ENCODE data around the gene TMEM179.

TMEM179 gene

GRCh38 chr14:104555430-104556255, 48.9 kb downstream of the TMEM179 start:
- DNase-seq (ENCODE audit: low read depth) = no peak

GRCh38 chr14:104554608-104555429, 49.8 kb downstream of the TMEM179 start:
- no peak for DNase-seq (ENCODE audit: low read depth)

GRCh38 chr14:104554088-104554607, 50.4 kb downstream of the TMEM179 start:
- DNase-seq (ENCODE audit: low read depth) = no peak

- no peak for DNase-seq (ENCODE audit: low read depth)
These were observed 51.1 kb downstream of the TMEM179 start for GRCh38 chr14:104553166-104554087.

GRCh38 chr14:104552738-104553125, 51.8 kb downstream of the TMEM179 start:
- DNase-seq (ENCODE audit: low read depth) = no peak

- no peak for DNase-seq (ENCODE audit: low read depth)
These were observed 52.5 kb downstream of the TMEM179 start for GRCh38 chr14:104551851-104552737.

- DNase-seq (ENCODE audit: low read depth) = no peak
These were observed 53.5 kb downstream of the TMEM179 start for GRCh38 chr14:104550861-104551728.

- no peak for DNase-seq (ENCODE audit: low read depth)
These were observed 54.2 kb downstream of the TMEM179 start for GRCh38 chr14:104550340-104550860.

GRCh38 chr14:104549536-104550339, 54.8 kb downstream of the TMEM179 start:
- no peak for DNase-seq (ENCODE audit: low read depth)

GRCh38 chr14:104548802-104549535, 55.6 kb downstream of the TMEM179 start:
- no peak for DNase-seq (ENCODE audit: low read depth)

- DNase-seq (ENCODE audit: low read depth) = no peak
These were observed 56.4 kb downstream of the TMEM179 start for GRCh38 chr14:104547998-104548700.

- no peak for DNase-seq (ENCODE audit: low read depth)
These were observed 57.1 kb downstream of the TMEM179 start for GRCh38 chr14:104547310-104547997.

- DNase-seq (ENCODE audit: low read depth) = no peak
These were observed 57.8 kb downstream of the TMEM179 start for GRCh38 chr14:104546591-104547309.

GRCh38 chr14:104545942-104546501, 58.5 kb downstream of the TMEM179 start:
- no peak for DNase-seq (ENCODE audit: low read depth)

- no peak for DNase-seq (ENCODE audit: low read depth)
These were observed 59.2 kb downstream of the TMEM179 start for GRCh38 chr14:104545151-104545941.
